ENCODE results near the gene PRKAR1B.
"Not testable (repeated sequence)": the region's sequence is repeated elsewhere in the genome, so short reads cannot be mapped to it uniquely, and the experiment has no call there.

The PRKAR1B gene

GRCh38 chr7:672891-673290 lies 54.2 kb downstream of the PRKAR1B start:
- DNase-seq (ENCODE audit: low read depth in 4 of 4, low spot score in 1 of 4): no peak

- no peak for DNase-seq (ENCODE audit: low read depth in 4 of 4, low spot score in 1 of 4)
Observed at GRCh38 chr7:671415-672042, 55.6 kb downstream of the PRKAR1B start.

GRCh38 chr7:670501-671390 lies 56.3 kb downstream of the PRKAR1B start:
- DNase-seq (ENCODE audit: low read depth in 4 of 4, low spot score in 1 of 4): no peak

- no peak for DNase-seq (ENCODE audit: low read depth in 4 of 4, low spot score in 1 of 4)
Observed at GRCh38 chr7:668958-669357, 58.1 kb downstream of the PRKAR1B start.

GRCh38 chr7:668139-668931 lies 58.7 kb downstream of the PRKAR1B start:
- no peak for DNase-seq (ENCODE audit: low read depth in 4 of 4, low spot score in 1 of 4)

GRCh38 chr7:666454-667292 lies 60.4 kb downstream of the PRKAR1B start:
- DNase-seq (ENCODE audit: low read depth in 4 of 4, low spot score in 1 of 4): no peak

GRCh38 chr7:665736-666453 lies 61.2 kb downstream of the PRKAR1B start:
- DNase-seq (ENCODE audit: low read depth in 4 of 4, low spot score in 1 of 4): no peak

- DNase-seq (ENCODE audit: low read depth in 4 of 4, low spot score in 1 of 4): no peak
Observed at GRCh38 chr7:664997-665735, 61.9 kb downstream of the PRKAR1B start.

GRCh38 chr7:664402-664775 lies 62.7 kb downstream of the PRKAR1B start:
- no peak for DNase-seq (ENCODE audit: low read depth in 4 of 4, low spot score in 1 of 4)

- DNase-seq (ENCODE audit: low read depth in 4 of 4, low spot score in 1 of 4): no peak
Observed at GRCh38 chr7:662576-662975, 64.5 kb downstream of the PRKAR1B start.

GRCh38 chr7:659996-660395 lies 67.1 kb downstream of the PRKAR1B start:
- no peak for DNase-seq (ENCODE audit: low read depth in 4 of 4, low spot score in 1 of 4)

- DNase-seq (ENCODE audit: low read depth in 4 of 4, low spot score in 1 of 4): no peak
Observed at GRCh38 chr7:659306-659847, 67.7 kb downstream of the PRKAR1B start.

GRCh38 chr7:657565-658119 lies 69.4 kb downstream of the PRKAR1B start:
- DNase-seq (ENCODE audit: low read depth in 4 of 4, low spot score in 1 of 4): no peak

GRCh38 chr7:657010-657409 lies 70.1 kb downstream of the PRKAR1B start:
- not testable (repeated sequence) for DNase-seq (ENCODE audit: low read depth in 4 of 4, low spot score in 1 of 4)

GRCh38 chr7:655758-656157 lies 71.3 kb downstream of the PRKAR1B start:
- no peak for DNase-seq (ENCODE audit: low read depth in 4 of 4, low spot score in 1 of 4)

GRCh38 chr7:653829-654764 lies 73.0 kb downstream of the PRKAR1B start:
- DNase-seq (ENCODE audit: low read depth in 4 of 4, low spot score in 1 of 4): no peak

- DNase-seq (ENCODE audit: low read depth in 4 of 4, low spot score in 1 of 4): no peak
Observed at GRCh38 chr7:652881-653280, 74.2 kb downstream of the PRKAR1B start.

GRCh38 chr7:652167-652566 lies 74.9 kb downstream of the PRKAR1B start:
- DNase-seq (ENCODE audit: low read depth in 4 of 4, low spot score in 1 of 4): not testable (repeated sequence)
